Stimulated activated CD4-positive, alpha-beta T cell treated with anti-CD3 and anti-CD28 coated beads, Interleukin-12 subunit alpha, Interleukin-12 subunit beta, amount 100 ng/mL, for 24 hours (primary cell): ENCODE data around the gene SLC31A2.
A peak's percentile ranks its signal among the peaks of the same experiment; 100 is the strongest.
"Not testable (repeated sequence)": the region's sequence is repeated elsewhere in the genome, so short reads cannot be mapped to it uniquely, and the experiment has no call there.

ENCODE experiments used
- DNase-seq, 2 experiments: peaks; one replicate each; pipeline ENCODE4 v3.0.0-alpha.2; 2020; ENCODE audit warnings: low read depth in 2 of 2

The SLC31A2 gene, protein sequence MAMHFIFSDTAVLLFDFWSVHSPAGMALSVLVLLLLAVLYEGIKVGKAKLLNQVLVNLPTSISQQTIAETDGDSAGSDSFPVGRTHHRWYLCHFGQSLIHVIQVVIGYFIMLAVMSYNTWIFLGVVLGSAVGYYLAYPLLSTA

DNA sequence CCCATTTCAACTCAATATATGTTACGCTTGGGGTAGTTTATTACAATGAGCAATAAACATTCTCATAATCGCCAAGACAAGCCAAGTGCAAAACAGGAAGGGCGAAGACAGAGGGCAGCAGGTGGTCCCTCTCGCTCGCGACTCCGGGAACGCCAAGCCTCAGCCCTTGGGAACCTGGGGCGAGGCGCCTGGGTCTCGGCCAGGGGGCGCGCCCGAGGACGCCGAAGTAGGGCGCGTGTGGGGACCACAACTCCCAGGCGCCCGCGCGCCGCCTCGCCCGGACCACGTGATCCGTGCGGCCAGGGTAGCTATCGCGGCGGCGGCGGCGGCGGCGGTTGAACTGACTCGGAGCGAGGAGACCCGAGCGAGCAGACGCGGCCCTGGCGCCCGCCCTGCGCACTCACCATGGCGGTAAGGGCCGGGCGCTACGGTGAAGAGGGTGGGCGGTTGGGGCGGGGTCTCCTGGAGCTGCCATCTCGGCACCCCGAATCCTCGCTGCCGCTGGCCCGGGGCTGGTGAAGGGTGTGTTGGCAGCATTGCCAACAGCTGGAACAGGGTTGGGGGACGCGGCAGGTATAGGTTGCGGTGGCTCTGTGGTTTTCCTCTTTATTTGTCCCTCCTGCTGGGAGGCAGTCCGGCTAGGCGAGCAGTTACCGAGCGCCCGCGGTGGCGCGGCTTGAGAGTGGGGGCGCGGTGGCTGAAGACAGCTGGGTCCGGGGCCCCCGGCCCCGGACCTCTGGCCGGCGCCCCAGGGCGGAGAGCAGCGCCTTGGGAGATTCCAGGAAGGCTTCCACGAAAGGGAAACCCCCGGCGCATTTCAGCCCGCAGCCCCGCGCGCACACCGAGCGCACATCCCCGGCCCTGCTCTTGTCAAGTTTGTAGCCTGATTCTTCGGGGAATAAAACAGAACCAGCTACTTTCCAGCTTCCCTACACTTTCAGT is at the start of gene SLC31A2:
Gene SLC31A2 (plus strand): TSS at position 338 of the 942 bp plus-strand sequence. CDS start 68 bp downstream, at position 406.
- DNase-seq: peak; percentile 76 to 87

- not testable (repeated sequence) for DNase-seq
Measured at GRCh38 chr9:113105345-113105744, 45.5 kb upstream of the SLC31A2 start.

GRCh38 chr9:113111065-113111951 is 39.5 kb upstream of the SLC31A2 start:
- not testable (repeated sequence) for DNase-seq

- DNase-seq: not testable (repeated sequence)
Measured at GRCh38 chr9:113112706-113113510, 37.9 kb upstream of the SLC31A2 start.

- DNase-seq: not testable (repeated sequence)
Measured at GRCh38 chr9:113118829-113119228, 32.0 kb upstream of the SLC31A2 start.

- DNase-seq: no peak
Measured at GRCh38 chr9:113125386-113126035, 25.3 kb upstream of the SLC31A2 start.

GRCh38 chr9:113129466-113129865 is 21.3 kb upstream of the SLC31A2 start:
- DNase-seq: no peak

DNA sequence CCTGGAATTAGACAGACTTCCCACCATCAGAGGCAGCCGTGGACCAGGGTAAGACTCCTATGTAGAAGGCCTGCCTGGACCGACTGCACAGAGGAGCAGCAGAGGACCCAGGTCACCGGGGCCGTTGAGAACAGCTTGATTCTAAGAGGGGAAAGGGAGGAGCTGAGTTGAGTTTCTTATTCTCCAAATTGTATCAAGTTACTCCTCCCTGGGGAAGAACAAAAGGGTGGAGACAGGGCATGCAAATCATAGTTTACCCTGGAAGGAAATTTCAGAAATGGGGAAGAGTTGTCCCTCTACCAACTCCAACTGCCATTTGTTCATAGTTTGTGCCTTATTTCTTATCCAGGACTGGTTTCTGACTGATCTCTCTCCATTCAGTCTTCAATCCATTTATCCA is 20.9 kb upstream of the SLC31A2 start:
- DNase-seq: no peak

DNA sequence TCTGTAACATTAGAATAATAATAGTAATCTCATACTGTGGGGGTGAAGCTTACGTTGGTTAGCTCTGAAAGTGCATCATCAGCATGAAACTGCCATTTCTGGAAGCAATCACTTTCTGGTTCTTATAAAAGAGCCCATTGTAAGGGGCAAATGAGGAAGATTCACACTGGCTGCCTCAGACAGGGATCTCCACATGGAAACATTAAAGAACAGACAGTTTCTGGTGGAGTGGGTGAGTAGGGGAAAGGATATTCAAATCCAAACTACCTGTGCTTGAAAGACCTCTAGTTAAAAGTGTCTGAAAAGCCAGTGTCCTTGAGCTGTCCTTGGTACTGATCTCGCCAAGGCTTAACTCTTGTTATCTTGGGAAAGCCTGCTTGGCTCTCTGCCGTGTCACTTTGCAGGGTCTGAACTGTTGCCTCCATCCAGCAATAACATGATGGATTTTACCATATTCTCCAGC is 19.1 kb upstream of the SLC31A2 start:
- DNase-seq: no peak

DNA sequence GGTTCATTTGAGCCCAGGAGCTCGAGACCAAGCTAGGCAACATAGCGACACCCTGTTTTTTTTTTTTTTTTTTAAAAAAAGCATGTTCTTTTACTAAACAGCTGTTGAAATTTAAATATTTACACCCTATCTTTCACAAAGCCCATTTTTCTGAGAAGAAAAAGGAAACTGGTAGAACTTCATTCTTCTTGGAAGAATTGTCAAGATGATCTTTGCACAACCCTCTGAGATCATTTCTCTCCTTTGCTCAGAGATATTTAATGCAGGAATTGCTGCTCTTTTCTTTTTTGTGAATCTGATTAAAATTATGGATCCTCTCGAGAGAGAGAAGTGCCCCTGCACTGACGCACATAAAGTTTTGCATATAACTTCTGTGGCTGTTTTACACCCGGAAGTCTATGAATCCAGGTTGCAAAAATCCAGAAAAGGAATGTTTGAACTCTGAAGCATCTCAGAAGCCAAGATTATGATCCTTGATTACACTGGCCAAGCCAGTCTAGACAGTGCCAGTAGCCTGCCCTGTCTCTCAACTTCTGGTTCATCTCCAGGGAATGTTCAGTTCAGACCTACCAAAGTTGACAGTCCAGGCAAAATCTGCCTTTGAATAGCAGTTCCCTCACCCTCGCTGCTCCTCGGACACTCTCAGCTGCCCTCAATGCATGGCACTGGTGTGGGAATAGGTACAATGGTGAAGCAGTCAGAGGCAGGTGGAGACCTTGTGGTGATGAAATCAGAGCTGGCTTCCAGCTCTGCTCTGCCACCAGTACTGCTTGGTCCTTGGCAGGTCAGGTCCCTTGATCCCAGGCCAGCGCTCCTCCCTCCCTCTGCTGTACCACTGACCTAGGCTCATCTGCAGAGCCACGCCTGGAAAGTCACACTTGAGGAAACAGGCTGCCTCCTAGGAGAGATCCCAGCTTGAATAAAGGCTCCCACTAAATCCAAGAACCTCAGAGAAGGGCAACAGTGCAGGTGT is 13.3 kb upstream of the SLC31A2 start:
- DNase-seq: no peak

- no peak for DNase-seq
Measured at GRCh38 chr9:113138760-113139159, 12.0 kb upstream of the SLC31A2 start.

DNA sequence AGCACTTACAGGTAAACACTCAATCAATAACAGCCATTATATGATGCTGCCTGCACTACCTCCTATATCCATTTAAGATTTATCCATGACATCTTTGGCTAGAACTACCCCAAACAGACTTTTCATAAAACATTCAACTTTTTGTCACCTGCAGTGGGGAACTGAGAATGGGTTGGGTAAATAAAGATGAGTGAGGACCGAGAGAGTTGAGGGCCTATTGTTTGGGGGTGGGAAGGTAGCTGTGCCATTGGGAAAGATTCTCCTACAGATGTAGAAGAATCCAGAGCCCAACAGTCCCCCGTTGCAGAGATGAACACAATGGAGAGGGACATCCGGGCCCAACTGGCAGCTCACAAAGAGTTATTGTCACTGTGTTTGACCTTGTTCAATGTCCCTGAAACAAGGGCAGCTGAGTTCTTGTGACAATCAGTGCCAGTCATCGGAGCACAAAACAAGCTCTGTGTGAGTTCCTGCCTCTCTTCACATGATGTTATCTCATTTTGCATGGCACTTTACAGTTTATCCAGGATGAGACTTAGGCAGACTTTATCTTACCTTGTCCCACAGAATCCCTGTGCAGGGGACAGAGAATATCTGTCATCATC is 11.5 kb upstream of the SLC31A2 start:
- no peak for DNase-seq

GRCh38 chr9:113139953-113140352 is 10.9 kb upstream of the SLC31A2 start:
- no peak for DNase-seq

GRCh38 chr9:113140896-113141295 is 9.9 kb upstream of the SLC31A2 start:
- DNase-seq: not testable (repeated sequence)

DNA sequence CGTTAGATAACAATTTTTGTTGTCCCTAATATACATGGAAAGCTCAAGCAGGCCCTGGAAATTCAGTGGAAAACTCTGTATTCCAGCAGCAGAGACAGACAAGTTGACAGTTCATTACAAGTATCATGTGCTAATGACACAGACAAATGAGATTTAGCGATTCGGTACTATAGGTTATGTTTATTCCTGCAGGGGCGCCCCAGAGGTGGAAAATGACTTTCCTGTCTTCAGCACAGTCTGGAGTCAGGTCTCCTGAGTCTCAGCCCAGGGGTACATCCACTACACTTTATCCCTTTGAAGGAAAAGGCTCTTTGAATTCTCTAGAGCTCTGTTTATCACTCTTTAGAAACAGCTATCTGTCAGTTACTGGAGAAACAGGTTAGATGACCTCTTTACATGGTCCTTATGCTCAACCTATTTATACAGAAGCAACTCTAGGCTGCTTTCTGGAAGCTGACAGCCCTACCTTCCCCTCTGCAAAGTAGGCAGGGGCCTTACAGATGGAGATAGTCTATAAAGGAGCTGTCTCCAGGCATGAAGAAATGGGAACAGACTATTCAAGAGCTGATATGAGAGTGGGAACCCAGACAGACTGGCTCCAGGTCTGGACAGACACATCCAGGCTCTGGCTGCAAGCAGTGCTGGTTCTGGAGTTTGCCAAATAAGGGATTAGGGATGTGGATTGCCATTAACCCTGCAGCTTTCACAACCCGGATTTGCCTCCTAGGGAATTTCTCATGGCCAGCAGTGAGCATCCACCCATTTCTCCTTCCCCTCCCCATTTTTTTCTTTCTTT is 7.2 kb upstream of the SLC31A2 start:
- DNase-seq: no peak

- no peak for DNase-seq
Measured at GRCh38 chr9:113148372-113148705, 2.5 kb upstream of the SLC31A2 start.

- no peak for DNase-seq
Measured at GRCh38 chr9:113148781-113149510, 1.9 kb upstream of the SLC31A2 start.

DNA sequence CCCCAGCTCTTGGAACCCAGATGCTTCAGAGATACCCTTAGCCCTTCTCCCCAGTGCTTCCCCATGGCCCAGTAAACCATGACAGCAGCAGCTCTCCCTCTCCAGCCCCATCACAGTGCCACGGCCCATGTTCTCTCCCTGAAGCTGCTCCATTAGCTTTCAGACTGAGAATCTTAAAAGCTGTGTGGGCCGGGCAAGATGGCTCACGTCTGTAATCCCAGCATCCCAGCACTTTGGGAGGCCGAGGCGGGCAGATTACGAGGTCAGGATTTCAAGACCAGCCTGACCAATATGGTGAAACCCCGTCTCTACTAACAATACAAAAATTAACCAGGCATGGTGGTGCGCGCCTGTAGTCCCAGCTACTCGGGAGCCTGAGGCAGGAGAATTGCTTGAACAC is 1.2 kb upstream of the SLC31A2 start:
- DNase-seq: not testable (repeated sequence)
